ENCODE results near the gene MBP.
A peak's percentile ranks its signal among the peaks of the same experiment; 100 is the strongest.

MBP gene

DNA sequence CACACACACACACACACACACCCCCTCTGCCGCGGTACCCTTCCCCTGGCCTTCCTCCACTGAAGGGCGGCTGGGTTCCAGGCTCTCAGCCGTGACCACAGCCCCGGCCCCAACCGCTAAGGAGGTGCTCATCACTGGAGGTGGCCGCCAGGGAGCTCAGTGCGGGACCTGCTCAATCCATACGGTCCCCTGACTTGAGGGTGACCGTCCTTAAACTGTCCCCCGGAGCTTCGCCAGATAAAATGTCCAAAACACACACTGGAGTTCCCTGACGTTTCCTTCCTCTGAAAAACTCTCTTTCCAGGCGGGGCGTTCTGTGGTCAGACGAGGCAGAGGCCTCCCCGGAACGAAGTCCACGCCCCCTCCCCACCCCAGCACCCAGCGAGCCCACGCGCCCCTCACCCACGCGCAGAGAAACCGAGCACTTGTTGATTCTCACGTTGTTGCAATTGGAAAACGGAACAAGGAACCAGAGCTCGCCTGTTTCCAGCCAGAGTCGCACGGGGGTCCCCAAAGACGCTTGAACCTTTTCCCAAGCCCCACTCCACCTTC lies 1.4 kb downstream of the MBP start:
- Mint-ChIP-seq H3K4me3 (peak overlapping the region; percentile 96), H3K36me3 (peaks cover 13% of the 10 kb centered on the region), H3K27ac (peak overlapping the region; percentile 96), H3K9me3 (no peaks in the 10 kb centered on the region), H3K4me1 (peaks cover 68% of the 10 kb centered on the region), H3K27me3 (no peaks in the 10 kb centered on the region)

GRCh38 chr18:77130229-77131099 lies 2.1 kb downstream of the MBP start:
- H3K36me3 Mint-ChIP-seq: peaks cover 13% of the 10 kb centered on the region
- H3K27me3 Mint-ChIP-seq: no peaks in the 10 kb centered on the region
- H3K9me3 Mint-ChIP-seq: no peaks in the 10 kb centered on the region
- peak overlapping the region; percentile 96 for H3K4me3 Mint-ChIP-seq
- H3K27ac Mint-ChIP-seq: peak overlapping the region; percentile 96
- peaks cover 73% of the 10 kb centered on the region for H3K4me1 Mint-ChIP-seq

- Mint-ChIP-seq H3K27me3 (no peaks in the 10 kb centered on the region), H3K9me3 (no peaks in the 10 kb centered on the region), H3K4me1 (peaks cover 78% of the 10 kb centered on the region), H3K27ac (peak overlapping the region; percentile 60), H3K36me3 (peaks cover 13% of the 10 kb centered on the region), H3K4me3 (peak overlapping the region; percentile 96)
Measured at GRCh38 chr18:77129150-77129551, 3.4 kb downstream of the MBP start.

DNA sequence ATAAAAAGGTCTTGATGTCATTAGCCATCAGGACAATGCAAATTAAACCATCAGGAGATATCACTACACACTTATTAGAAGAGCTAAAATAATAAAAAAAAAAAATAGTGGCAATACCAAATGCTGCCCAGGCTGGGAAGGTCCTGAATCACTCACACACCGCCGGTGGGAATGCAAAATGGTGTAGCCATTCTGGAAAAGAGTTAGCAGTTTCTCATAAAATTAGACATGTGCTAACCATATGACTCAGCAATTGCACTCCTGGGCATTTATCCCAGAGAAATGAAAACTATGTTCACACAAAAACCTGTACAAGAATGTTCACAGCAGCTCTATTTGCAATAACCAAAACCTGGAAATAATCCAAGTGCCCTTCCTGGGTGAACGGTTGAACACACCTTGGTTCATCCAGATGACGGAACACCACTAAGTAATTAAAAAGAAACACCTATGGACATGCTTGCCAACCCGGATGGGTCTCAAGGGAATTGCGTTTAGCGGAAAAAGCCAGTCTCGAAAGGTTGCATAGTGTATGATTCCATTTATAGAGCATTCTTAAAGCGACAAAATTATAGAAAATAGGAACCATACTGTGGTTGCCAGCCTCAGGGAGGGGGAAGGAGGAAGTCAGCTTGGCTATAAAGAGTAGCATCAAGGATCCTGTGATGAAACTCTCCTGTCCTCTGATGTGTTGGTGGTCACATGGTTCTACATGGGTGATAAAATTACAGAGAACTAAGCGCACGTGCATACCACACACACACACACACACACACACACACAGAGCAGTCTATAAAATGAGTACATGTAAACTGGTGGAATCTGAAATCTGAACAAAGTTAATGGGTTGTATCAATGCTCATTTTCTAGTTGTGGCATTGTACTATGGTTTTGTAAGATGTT lies 4.6 kb downstream of the MBP start:
- Mint-ChIP-seq H3K27me3 (no peaks in the 10 kb centered on the region), H3K36me3 (peaks cover 13% of the 10 kb centered on the region)

GRCh38 chr18:77124452-77124922 lies 8.1 kb downstream of the MBP start:
- H3K27ac Mint-ChIP-seq: peak overlapping the region; percentile 76
- no peaks in the 10 kb centered on the region for H3K9me3 Mint-ChIP-seq
- H3K4me1 Mint-ChIP-seq: peaks cover 100% of the 10 kb centered on the region
- peaks cover 16% of the 10 kb centered on the region for H3K36me3 Mint-ChIP-seq
- H3K27me3 Mint-ChIP-seq: no peaks in the 10 kb centered on the region
- peak overlapping the region; percentile 87 for H3K4me3 Mint-ChIP-seq

More for the DNA sequence above, 4.6 kb downstream of the MBP start:
- peak overlapping the region; percentile 91 for H3K27ac Mint-ChIP-seq
- H3K4me1 Mint-ChIP-seq: peaks cover 80% of the 10 kb centered on the region
- no peaks in the 10 kb centered on the region for H3K9me3 Mint-ChIP-seq
- H3K4me3 Mint-ChIP-seq: peak overlapping the region; percentile 96

DNA sequence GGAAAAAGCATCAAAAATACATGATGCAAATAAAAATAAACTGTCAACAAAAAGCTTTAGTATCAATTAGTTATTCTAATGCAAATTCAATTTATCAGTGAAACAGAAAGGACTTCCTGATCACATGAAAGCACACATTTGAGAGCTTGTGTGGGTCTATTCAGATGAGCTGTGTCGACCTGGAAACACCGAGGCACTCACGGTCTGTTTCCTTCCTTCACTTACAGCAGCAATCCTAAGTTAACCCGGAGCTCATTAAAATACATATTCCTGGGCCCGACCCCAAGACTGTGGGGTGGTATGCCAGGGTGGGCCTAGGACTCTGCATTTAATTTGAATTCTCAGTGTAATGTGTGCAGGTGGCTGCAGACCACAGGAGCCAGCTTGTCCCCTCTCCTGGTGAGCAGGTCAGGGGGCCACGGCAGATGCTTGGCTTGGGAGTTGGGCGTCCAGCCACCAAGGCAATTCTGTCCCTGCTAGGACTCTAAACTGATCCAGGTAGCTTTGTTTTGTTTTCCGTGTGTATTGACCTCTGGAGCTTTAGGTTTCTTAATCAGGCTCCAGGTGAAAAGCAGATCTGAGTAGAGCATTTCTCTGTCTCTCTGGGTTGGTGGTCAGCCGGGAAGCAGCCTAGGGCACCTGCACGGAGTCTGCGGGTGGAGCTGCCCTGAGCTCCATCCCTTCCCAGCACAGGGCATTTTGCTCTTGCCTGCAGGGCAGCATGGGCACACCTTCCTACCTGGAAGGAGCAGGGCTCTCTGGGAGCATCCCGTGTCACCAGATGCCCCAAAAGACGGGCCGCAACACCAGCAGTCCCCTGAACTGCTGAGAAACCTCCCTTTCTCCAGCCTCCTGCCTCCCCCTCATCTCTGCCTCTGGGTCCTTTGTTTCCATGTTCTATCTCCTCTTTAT lies 9.0 kb downstream of the MBP start:
- no peaks in the 10 kb centered on the region for H3K27me3 Mint-ChIP-seq

GRCh38 chr18:77121523-77121922 lies 11.1 kb downstream of the MBP start:
- H3K27ac Mint-ChIP-seq: peak overlapping the region; percentile 91
- no peaks in the 10 kb centered on the region for H3K9me3 Mint-ChIP-seq
- H3K4me3 Mint-ChIP-seq: peak overlapping the region; percentile 23
- H3K4me1 Mint-ChIP-seq: peaks cover 92% of the 10 kb centered on the region
- no peaks in the 10 kb centered on the region for H3K27me3 Mint-ChIP-seq
- peaks cover 6% of the 10 kb centered on the region for H3K36me3 Mint-ChIP-seq

More for the DNA sequence above, 9.0 kb downstream of the MBP start:
- Mint-ChIP-seq H3K9me3 (no peaks in the 10 kb centered on the region), H3K4me3 (peak overlapping the region; percentile 87), H3K36me3 (peaks cover 13% of the 10 kb centered on the region), H3K27ac (peak overlapping the region; percentile 76), H3K4me1 (peaks cover 99% of the 10 kb centered on the region)

- Mint-ChIP-seq H3K36me3 (peaks cover 9% of the 10 kb centered on the region), H3K9me3 (no peaks in the 10 kb centered on the region), H3K27ac (no peak overlapping the region), H3K4me3 (no peak overlapping the region), H3K4me1 (peaks cover 89% of the 10 kb centered on the region), H3K27me3 (no peaks in the 10 kb centered on the region)
Measured at GRCh38 chr18:77119851-77120491, 12.6 kb downstream of the MBP start.

- H3K27ac Mint-ChIP-seq: peak overlapping the region; percentile 51
- H3K27me3 Mint-ChIP-seq: no peaks in the 10 kb centered on the region
- no peaks in the 10 kb centered on the region for H3K9me3 Mint-ChIP-seq
- H3K4me3 Mint-ChIP-seq: no peak overlapping the region
- H3K36me3 Mint-ChIP-seq: peaks cover 9% of the 10 kb centered on the region
- H3K4me1 Mint-ChIP-seq: peaks cover 89% of the 10 kb centered on the region
Measured at GRCh38 chr18:77119101-77119850, 13.3 kb downstream of the MBP start.

DNA sequence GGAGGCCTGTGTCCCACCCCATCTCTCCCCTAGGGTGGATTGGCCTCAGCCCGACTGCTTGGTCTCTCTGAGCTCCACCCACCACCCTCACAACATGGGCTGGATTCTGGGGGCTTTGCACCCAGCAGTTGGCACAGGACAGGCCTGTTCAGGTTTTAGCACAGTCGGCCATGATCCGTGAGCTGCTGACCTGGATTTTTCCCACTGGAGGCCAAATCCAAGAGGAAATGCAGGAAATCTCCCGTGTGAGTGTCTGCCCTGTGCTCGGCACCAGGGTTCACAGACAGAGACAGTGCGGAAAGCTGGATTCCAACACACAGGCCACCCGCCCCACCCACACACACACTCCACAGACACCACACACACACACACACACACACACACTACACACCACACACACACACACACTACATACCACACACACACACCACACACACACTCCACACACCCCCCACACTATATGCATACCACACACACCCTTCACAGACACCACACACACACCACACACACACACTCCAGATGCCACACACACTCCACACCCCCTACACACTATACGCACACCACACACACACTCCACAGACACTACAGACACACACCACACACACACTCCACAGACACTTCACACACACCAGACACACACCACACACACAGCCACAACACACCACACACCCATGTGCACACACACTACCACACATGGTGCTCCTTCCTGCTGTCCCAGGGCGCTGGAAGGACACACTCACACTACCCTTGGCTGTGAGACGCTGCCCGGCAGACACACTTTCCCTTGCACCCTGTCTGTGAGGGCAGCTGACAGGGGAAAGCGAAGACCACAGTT lies 14.1 kb downstream of the MBP start:
- peaks cover 10% of the 10 kb centered on the region for H3K36me3 Mint-ChIP-seq
- no peaks in the 10 kb centered on the region for H3K27me3 Mint-ChIP-seq
- peaks cover 89% of the 10 kb centered on the region for H3K4me1 Mint-ChIP-seq
- H3K27ac Mint-ChIP-seq: peak overlapping the region; percentile 81
- no peaks in the 10 kb centered on the region for H3K9me3 Mint-ChIP-seq
- no peak overlapping the region for H3K4me3 Mint-ChIP-seq

DNA sequence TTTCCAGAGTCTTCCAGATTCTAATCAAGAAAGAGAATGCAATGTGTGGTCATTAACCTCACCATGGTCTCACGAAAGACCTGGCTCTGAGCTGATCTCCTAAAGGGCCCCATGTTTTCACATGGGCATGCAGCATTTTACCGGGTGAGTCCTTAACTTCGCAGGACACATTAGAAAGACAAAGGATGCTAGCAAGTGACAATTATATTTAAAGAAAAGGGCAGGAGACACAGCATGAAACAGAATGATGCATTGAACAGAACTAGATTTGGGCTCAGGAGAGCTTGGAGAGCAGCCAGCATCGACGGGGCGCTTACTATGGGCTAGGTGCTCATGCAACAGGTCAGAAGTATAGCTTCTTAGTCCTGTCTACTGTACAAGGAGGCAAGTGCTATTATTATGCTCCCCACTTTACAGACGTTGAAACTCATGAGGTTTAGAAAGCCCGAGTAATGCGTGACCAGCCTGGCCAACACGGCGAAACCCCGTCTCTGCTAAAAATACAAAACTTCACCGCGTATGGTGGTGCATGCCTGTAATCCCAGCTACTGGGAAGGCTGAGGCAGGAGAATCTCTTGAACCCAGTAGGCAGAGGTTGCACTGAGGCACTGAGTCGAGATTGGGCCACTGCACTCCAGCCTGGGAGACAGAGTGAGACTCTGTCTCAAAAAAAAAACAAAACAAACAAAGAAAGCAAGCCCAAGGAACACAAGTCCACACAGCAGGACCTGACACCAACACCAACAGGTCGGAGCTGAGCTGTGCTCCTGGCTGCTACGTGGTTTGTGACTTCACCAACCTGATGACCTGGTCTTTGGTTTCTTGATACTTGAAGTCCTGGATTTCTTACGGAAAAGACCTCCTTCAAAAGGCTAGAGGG lies 16.1 kb downstream of the MBP start:
- no peaks in the 10 kb centered on the region for H3K27me3 Mint-ChIP-seq
- no peaks in the 10 kb centered on the region for H3K9me3 Mint-ChIP-seq
- H3K4me3 Mint-ChIP-seq: peak overlapping the region; percentile 36
- H3K4me1 Mint-ChIP-seq: peaks cover 86% of the 10 kb centered on the region
- peak overlapping the region; percentile 93 for H3K27ac Mint-ChIP-seq
- H3K36me3 Mint-ChIP-seq: peaks cover 14% of the 10 kb centered on the region

DNA sequence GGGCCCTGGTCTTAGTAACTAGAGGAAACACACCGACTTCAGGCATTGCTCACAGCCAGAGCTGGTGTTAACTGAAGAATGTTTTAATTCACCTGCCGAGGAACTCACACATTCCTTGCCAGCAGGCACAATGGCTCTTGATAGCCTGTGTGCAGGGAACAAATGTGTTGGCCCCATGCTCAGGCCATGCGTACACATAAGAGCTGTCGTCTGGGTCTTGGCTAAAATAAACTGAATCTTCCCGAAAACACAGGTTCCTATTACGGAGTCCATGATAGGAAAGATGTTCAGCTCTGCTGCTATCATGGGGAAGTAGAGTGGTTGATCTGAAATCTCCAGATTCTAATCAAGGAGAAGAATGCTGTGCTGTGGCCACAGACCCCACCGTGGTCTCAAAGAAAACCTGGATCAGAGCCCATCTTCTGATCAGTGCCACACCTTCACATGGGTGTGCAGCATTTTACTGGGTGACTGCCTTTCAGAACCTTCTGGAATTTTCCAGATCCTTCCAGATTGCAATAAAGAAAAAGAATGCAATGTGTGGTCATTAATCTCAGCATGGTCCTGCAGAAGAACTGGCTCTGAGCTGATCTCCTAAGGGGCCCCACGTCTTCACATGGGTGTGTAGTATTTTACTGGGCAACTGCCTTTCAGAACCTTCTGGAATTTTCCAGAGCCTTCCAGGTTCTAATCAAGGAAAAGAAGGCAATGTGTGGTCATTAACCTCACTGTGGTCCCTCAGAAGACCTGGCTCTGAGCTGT lies 17.2 kb downstream of the MBP start:
- Mint-ChIP-seq H3K9me3 (no peaks in the 10 kb centered on the region), H3K27me3 (no peaks in the 10 kb centered on the region), H3K4me3 (peak overlapping the region; percentile 2), H3K4me1 (peaks cover 83% of the 10 kb centered on the region), H3K36me3 (peaks cover 11% of the 10 kb centered on the region), H3K27ac (peak overlapping the region; percentile 84)
